Measurements from ENCODE around the gene NANOS3.

NANOS3 gene

DNA sequence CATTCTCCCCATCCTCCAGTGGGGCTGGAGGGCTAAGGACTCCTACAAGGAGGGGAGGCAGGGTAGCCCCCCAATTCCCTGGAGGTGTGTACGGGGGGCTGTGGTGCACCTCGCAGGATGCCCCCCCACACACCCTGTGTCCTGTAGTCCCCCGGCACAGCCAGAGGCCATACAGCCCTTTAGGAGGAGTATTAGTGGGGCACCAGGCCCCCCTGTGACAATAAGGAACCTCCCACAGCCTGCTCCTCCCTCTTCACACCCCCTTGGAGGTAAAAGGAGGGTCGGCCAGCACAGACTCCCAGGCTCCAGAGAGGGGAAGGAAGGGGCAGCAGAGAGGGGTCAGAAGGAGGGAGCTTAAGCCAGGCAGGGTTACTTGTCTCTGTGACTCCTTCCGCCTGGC is at the start of gene NANOS3:
TSS of gene NANOS3 (plus strand) at position 301 of the 400 bp plus-strand sequence. CDS start 115 bp downstream, outside the sequence.
- DNase-seq, result no peak

- no peak for DNase-seq
These were observed 49.3 kb upstream of the NANOS3 start for GRCh38 chr19:13827656-13828055.

- DNase-seq, result no peak
These were observed 46.7 kb upstream of the NANOS3 start for GRCh38 chr19:13830114-13830740.

DNA sequence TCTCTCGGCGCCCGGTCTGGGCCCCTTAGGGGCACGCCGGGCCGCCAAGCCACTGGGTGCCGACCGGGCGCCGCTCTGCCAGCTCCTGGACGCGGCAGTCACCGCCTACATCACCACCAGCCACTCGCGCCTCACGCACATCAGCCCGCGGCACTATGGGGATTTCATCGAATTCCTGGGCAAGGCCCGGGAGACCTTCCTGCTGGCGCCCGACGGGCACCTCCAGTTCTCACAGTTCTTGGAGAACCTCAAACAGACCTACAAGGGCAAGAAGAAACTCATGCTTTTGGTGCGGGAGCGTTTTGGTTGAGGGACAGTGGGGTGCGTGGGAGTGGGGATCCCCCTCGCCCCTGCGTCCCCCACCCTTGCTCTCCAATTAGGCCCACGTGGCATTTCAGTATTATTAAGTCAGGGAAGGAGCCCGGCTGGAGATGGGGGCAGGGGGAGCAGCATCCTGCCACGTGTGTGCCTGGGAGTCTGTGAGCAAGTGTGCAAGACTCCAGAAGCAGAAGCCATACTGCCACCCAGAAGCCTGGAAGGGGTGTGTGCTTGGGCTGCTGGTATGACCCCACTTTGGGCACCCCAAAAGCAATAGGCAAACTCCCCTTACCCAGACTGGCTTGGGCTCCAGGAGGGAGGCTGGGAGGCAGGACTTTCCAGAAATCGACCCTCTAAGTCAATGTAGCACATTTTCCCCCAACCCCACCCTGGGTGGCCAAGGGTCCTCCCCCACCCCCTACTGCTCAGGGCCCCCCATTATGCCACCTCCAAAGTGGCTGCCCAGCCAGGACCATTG is 46.0 kb upstream of the NANOS3 start:
- no peak for DNase-seq

- no peak for DNase-seq
These were observed 45.1 kb upstream of the NANOS3 start for GRCh38 chr19:13831537-13832467.

DNA sequence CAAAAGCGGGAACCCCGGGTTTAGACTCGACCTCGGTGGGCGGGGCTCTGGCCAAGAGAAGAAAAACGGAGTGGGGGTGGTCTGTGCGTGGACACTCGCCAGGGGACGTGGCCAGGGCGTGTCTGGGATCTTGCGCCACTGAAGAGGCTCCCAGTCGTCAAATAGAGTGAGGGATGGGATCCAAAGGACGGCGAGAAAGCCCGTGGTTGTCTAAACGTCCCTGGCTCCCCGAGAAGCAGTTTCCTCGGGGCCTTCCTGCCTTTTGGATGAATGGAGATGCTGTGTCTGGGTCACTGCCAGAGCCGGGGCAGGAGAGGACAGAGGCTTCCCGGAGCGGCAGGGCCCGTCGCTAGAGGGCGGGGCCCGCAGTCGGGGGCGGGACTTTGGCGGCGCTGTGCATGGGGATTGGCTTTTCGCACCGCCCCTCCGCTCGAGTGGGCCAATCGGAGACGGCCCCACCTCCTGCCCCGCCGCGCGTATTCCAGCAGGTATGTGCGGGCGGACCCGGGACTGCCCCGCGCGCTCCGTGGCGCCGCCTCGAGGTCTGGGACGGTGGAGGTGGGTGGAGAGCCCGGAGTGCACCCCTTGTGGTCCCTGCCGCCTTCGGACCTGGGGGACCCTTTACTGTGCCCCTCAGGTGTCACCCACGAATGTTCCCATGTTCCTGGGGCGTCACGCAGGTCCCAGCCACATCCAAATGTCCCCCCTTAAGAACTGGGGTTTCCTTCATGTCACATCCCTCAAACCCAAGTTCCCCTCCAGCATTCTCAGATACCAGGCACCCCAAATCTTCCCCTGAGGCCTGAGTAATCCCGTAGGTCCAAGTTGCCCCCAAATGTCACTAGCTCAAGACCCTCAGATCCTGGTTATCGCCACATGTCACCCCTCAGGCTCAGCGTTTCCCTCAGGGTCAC is 43.3 kb upstream of the NANOS3 start:
- peak; percentile 66 for DNase-seq

- no peak for DNase-seq
These were observed 42.5 kb upstream of the NANOS3 start for GRCh38 chr19:13834244-13835069.

DNA sequence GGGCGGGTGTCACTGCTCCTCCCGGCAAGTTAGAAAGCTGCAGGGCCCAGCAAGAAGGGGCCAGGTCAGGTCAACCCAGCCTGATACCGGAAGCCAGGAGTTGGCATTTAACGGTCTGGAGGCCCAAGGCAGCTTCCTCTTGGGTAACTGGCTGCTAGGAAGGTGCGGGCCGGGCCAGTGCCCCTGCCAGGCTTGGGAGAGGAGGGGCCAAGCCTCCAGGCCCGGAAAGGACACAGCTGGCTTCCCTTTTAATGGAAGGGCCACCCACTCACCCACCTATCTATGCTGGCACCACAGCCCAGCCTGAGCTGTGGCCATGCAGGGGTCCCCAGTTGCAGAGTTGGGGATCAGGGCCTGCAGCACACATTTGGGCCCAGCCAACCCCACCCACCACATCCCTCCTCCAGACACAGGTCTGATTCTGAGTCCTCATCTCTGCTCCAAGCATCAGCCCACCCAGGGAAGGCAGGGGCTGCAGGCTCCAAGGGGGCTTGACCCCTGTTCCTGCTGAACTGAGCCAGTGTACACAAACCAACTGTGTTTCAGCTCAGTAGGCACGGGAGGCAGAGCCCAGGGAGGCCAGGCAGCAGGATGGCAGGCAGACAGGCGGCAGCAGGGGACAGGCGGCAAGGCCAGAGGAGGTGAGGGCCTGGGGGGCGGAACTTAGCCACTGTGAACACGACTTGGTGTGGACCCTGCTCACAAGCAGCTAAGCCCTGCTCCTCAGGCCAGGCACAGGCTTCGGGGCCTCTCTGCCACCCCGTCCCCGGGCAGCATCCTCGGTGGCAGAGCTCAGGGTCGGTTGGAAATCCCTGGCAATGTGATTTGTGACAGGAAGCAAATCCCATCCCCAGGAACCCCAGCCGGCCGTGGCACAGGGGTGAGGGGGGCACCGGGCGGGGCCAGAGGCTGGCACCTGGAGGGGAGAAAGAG is 40.9 kb upstream of the NANOS3 start:
- DNase-seq, result no peak

GRCh38 chr19:13838435-13839129 is 38.4 kb upstream of the NANOS3 start:
- DNase-seq, result no peak

DNA sequence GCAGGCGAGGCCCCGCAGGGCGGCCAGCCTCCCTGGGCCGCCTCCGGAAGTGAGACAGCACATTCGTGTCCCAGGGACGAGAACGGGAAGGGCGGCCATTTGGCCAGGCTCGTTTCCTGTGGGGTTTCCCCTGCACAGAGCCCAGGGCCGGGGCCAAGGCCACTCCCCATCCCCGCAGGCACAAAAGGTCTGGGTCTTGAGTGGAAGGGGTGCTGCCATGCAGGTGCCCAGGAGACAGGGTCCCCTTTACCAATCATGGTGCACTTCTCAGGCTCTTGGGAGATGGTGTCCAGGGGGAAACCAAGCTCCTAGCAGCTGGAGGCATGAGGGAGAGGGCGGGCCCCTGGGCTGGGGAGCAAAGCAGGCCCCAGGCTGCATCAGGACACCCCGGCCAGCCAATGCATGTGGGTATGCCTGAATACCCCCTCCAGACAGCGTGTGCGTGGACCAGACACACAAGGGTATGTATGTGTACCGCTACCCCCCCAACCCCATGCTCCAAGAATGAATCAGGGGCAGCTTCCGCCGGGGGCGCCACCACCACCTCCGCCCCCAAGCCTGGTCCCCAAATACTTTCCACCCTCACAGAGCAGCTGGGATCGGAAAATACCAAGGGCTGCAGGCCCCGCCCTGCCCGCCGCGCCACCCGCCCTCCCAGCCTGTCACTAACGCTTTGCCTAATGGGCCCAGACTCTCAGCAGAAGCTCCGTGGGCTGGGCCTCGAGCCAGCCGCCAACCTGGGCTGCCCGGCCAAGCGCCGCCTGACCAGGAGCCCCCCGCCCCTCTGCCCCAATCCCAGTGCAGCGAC is 37.6 kb upstream of the NANOS3 start:
- DNase-seq, result peak; percentile 25

DNA sequence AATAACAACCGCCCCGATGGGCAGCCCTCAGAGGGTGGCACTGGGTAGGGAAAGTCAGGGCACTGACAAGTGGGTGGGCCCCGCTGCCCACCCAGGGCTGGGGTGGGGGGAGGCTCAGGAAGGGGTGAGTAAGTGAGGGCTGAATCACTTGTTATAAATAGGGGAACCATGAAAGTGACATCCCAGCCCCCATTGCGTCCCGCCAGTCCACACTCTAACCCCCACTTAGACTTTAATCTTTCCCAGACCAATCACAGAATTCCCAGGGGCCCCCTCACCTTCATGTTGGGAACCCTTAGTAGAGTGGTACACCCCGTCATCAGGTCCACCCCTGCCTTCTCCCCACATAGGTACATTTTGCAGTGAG is 37.0 kb upstream of the NANOS3 start:
- no peak for DNase-seq

DNA sequence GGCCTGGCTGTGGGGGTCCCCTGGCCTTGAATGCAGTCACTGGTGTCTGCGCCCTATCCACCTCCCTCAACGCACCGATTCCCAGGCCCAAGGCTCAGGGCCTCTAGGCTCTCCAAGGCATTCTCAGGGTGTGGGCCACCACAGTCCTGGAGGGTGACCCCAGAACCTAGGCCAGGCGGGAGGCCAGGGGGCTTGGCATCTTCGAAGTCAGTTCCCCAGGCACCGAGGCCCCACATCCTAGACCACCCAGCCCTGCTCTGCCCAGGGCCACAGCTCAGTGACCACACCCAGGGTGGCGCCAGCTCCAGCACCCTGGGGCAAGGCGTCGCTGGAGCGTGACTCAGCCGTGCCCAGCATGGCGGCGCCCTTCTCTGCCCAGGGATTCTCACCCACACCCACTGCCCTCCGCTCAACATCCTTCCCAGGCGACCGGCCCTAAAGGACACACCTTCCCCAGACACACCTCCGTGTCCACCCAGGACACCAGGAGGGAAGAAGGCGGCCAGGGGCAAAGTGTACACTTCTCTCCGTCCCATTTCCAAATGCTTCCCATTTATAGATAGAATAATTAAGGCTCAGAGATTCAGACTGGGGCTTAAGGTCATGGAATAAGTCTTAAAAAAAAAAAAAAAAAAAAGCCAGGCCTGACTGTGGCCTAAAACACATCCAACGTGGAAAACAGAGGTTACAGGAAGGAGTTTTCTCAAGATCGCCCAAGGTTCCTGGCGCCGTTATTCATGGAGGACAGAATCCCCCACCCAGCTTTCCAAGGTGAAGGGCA is 36.4 kb upstream of the NANOS3 start:
- no peak for DNase-seq

GRCh38 chr19:13841086-13841961 is 35.6 kb upstream of the NANOS3 start:
- no peak for DNase-seq

- DNase-seq, result no peak
These were observed 35.0 kb upstream of the NANOS3 start for GRCh38 chr19:13841962-13842290.

GRCh38 chr19:13842291-13843103 is 34.4 kb upstream of the NANOS3 start:
- DNase-seq, result no peak

Measured in NCI-H1694 treated with DMSO at 0.1 percent for 48 hours (cell line).